Tibial artery (tissue), 4 donors: ENCODE results near the gene MED12L.

Experiments used
- DNase-seq, 2 donors: peaks; one replicate each; pipeline ENCODE4 v3.0.0-alpha.2; 2019
- H3K27ac ChIP-seq, 2 donors: fragments of 200-600 bp; sonication (generic) in 1 of 2; 1 replicate in 1 of 2; 2 replicates in 1 of 2; pipeline ENCODE4 v1.5.1; 2018 to 2019; ENCODE audit warnings: mild to moderate bottlenecking in 1 of 2
- H3K27me3 ChIP-seq, 2 donors: fragments of 200-600 bp; sonication (generic) in 1 of 2; one replicate each; pipeline versions ENCODE4 v1.5.1 to v1.6.0; 2016 to 2019
- H3K36me3 ChIP-seq, 3 donors: fragments of 200-600 bp; sonication (generic) in 2 of 3; one replicate each; pipeline ENCODE4 v1.5.1; 2016 to 2019; ENCODE audit warnings: mild to moderate bottlenecking in 2 of 3
- H3K4me1 ChIP-seq, 4 donors: fragments of 200-600 bp; sonication (generic) in 2 of 4; 1 replicate in 3 of 4; 2 replicates in 1 of 4; pipeline ENCODE4 v1.5.1; 2016 to 2019
- H3K4me3 ChIP-seq, 2 donors: fragments of 200-600 bp; sonication (generic) in 1 of 2; 1 replicate in 1 of 2; 2 replicates in 1 of 2; pipeline ENCODE4 v1.5.1; 2018 to 2019; ENCODE audit warnings: mild to moderate bottlenecking in 2 of 2
- H3K9me3 ChIP-seq, 3 donors: fragments of 200-600 bp; sonication (generic) in 1 of 3; one replicate each; pipeline ENCODE4 v1.5.1; 2016 to 2019
- CTCF ChIP-seq, 2 experiments: fragments of 200-600 bp in 1 of 2; fragments of 450-650 bp in 1 of 2; IDR thresholded peaks; one replicate each; pipeline ENCODE4 v1.5.1; 2017 to 2019; ENCODE audit warnings: antibody characterized with exemption in 2 of 2, mild to moderate bottlenecking in 1 of 2, moderate library complexity in 1 of 2
- intact Hi-C: fragments of 100-400 bp; cut with DNase I; formaldehyde crosslinking; loops from one replicate; pipeline ENCODE4 v1.15.0; 2023; ENCODE audit warnings: low total_unique reads

Gene MED12L

GRCh38 chr3:151256749-151257148, 171.3 kb downstream of the MED12L start:
- Histone ChIP-seq H3K9me3 (no peaks in the 10 kb centered on the region), H3K27me3 (no peaks in the 10 kb centered on the region), H3K36me3 (no peaks in the 10 kb centered on the region), H3K4me3 (no peak overlapping the region), H3K4me1 (no peaks in the 10 kb centered on the region), H3K27ac (no peak overlapping the region)
- no peak for TF ChIP-seq CTCF (IDR thresholded peaks at IDR 0.05)
- DNase-seq = no peak
- intact Hi-C loops = no loop called here

GRCh38 chr3:151259664-151260063, 174.2 kb downstream of the MED12L start:
- H3K4me1 ChIP-seq = no peaks in the 10 kb centered on the region
- H3K27ac ChIP-seq = no peak overlapping the region

GRCh38 chr3:151262871-151263525, 177.5 kb downstream of the MED12L start:
- H3K4me3 ChIP-seq = no peak overlapping the region
- DNase-seq = no peak
- no peak overlapping the region for H3K27ac ChIP-seq
- no peaks in the 10 kb centered on the region for H3K4me1 ChIP-seq
- intact Hi-C loops = no loop called here
- no peaks in the 10 kb centered on the region for H3K36me3 ChIP-seq
- no peak for TF ChIP-seq CTCF (IDR thresholded peaks at IDR 0.05)
- no peaks in the 10 kb centered on the region for H3K9me3 ChIP-seq
- H3K27me3 ChIP-seq = no peaks in the 10 kb centered on the region

More at GRCh38 chr3:151259664-151260063, 174.2 kb downstream of the MED12L start:
- no peak for TF ChIP-seq CTCF (IDR thresholded peaks at IDR 0.05)
- DNase-seq = no peak
- intact Hi-C loops = no loop called here
- Histone ChIP-seq H3K27me3 (no peaks in the 10 kb centered on the region), H3K4me3 (no peak overlapping the region), H3K9me3 (no peaks in the 10 kb centered on the region), H3K36me3 (no peaks in the 10 kb centered on the region)

- DNase-seq = no peak
- no peak overlapping the region for H3K27ac ChIP-seq
- H3K4me3 ChIP-seq = no peak overlapping the region
- H3K27me3 ChIP-seq = no peaks in the 10 kb centered on the region
- H3K36me3 ChIP-seq = no peaks in the 10 kb centered on the region
- no peaks in the 10 kb centered on the region for H3K9me3 ChIP-seq
- intact Hi-C loops = no loop called here
- TF ChIP-seq CTCF (IDR thresholded peaks at IDR 0.05) = no peak
- H3K4me1 ChIP-seq = peaks cover 0 to 4% (median 0%) of the 10 kb centered on the region in 4 donors
Observed at GRCh38 chr3:151264605-151265004, 179.1 kb downstream of the MED12L start.

GRCh38 chr3:151265166-151265565, 179.7 kb downstream of the MED12L start:
- H3K27me3 ChIP-seq = no peaks in the 10 kb centered on the region
- H3K4me1 ChIP-seq = peaks cover 0 to 7% (median 0%) of the 10 kb centered on the region in 4 donors
- TF ChIP-seq CTCF (IDR thresholded peaks at IDR 0.05) = no peak
- H3K4me3 ChIP-seq = no peak overlapping the region
- intact Hi-C loops = no loop called here
- no peaks in the 10 kb centered on the region for H3K36me3 ChIP-seq
- DNase-seq = no peak
- no peak overlapping the region for H3K27ac ChIP-seq
- H3K9me3 ChIP-seq = no peaks in the 10 kb centered on the region

- H3K4me3 ChIP-seq = no peak overlapping the region
- no peaks in the 10 kb centered on the region for H3K9me3 ChIP-seq
- H3K4me1 ChIP-seq = peaks cover 0 to 7% (median 1%) of the 10 kb centered on the region in 4 donors
- H3K27ac ChIP-seq = no peak overlapping the region
- no peaks in the 10 kb centered on the region for H3K27me3 ChIP-seq
- TF ChIP-seq CTCF (IDR thresholded peaks at IDR 0.05) = no peak
- DNase-seq = no peak
- intact Hi-C loops = no loop called here
- H3K36me3 ChIP-seq = no peaks in the 10 kb centered on the region
Observed at GRCh38 chr3:151265866-151266265, 180.4 kb downstream of the MED12L start.
